Right lobe of liver (tissue), 4 donors: ENCODE measurements around the gene PTPRT.

ENCODE experiments used
- POLR2A ChIP-seq: fragments of 450-650 bp; IDR thresholded peaks from one replicate; pipeline ENCODE4 v1.6.1; 2017; ENCODE audit warnings: antibody characterized with exemption, mild to moderate bottlenecking
- TF ChIP-seq, protein P1 (sequence below), 4 donors: fragments of 200-600 bp in 3 of 4; fragments of 450-650 bp in 1 of 4; IDR thresholded peaks; one replicate each; pipeline versions ENCODE4 v1.5.1 to v1.8.0; 2016 to 2022; ENCODE audit warnings: antibody characterized with exemption in 4 of 4, mild to moderate bottlenecking in 2 of 4
- donor health status: DM: no; HTN: no; CAD: no.
- donor health status: DM: no; HTN: no; CAD: no.
- donor health status: DM: no; HTN: yes; CAD: no.

DNA sequence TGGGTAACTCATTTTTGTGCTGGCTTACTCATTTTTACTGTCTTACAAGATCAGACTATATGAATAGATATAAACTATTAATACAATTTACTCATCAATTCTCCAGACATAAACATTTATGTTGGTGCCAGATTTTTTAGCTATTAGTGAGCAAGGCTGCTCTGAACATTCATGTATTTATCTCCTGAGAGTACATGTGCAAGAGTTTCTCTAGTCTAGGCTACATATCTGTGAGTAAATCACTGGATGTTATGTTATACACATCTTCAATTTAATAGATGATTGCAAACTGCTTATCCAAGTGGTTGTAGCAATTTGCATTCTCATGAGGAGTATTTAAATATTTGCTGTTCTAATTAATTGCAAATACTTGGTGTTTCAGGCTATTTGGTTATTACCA is 687.1 kb downstream of the PTPRT start:
- TF ChIP-seq, protein P1, sequence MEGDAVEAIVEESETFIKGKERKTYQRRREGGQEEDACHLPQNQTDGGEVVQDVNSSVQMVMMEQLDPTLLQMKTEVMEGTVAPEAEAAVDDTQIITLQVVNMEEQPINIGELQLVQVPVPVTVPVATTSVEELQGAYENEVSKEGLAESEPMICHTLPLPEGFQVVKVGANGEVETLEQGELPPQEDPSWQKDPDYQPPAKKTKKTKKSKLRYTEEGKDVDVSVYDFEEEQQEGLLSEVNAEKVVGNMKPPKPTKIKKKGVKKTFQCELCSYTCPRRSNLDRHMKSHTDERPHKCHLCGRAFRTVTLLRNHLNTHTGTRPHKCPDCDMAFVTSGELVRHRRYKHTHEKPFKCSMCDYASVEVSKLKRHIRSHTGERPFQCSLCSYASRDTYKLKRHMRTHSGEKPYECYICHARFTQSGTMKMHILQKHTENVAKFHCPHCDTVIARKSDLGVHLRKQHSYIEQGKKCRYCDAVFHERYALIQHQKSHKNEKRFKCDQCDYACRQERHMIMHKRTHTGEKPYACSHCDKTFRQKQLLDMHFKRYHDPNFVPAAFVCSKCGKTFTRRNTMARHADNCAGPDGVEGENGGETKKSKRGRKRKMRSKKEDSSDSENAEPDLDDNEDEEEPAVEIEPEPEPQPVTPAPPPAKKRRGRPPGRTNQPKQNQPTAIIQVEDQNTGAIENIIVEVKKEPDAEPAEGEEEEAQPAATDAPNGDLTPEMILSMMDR (IDR thresholded peaks at IDR 0.05) = no peak
- no peak for TF ChIP-seq POLR2A
